GM19025 (cell line): Measurements from ENCODE around the gene KXD1.

Experiments used
- ATAC-seq: cut with Tn5 transposase; IDR thresholded peaks from one replicate; pipeline ENCODE4 v1.9.1; 2021; ENCODE audit warnings: mild to moderate bottlenecking, low read depth, moderate library complexity; ENCODE audit not compliant: unreplicated experiment

The KXD1 gene

GRCh38 chr19:18611327-18612050 is 53.8 kb downstream of the KXD1 start:
- no peak for ATAC-seq

DNA sequence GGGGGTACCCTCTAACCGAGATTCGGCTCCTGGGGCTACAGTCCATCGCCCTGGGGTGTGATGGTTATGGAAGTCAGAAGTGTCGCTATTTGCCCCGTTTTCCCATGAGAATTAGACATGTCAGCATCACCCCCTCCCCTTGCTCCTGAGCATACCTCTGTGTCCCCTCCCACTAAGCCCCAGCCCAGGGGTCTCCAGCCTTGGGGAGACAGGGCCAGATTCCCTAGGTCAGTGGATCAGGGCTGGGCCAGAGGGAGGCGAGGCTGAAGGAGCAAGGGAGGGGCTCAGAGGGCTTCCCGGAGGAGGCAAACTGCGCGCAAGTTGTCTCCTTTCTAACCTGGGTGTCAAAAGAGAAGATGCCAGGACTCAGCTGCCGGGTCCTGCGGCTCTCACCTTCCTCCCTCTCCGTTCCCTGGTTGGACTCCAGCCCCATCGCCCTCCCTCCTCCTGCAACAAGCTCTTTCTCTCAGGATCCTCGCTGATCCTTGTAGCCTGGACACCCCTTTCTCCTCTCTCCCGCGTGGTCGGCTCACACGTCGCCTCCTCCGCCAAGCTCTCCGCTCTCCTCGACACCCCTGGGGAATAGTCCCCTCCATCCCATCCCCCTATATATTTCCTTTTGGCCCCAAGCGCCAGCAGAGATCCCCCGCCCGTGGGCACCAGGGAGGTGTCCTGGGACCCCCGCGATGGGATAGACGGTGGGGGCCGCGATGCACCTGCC is 54.5 kb downstream of the KXD1 start:
- ATAC-seq, result no peak

DNA sequence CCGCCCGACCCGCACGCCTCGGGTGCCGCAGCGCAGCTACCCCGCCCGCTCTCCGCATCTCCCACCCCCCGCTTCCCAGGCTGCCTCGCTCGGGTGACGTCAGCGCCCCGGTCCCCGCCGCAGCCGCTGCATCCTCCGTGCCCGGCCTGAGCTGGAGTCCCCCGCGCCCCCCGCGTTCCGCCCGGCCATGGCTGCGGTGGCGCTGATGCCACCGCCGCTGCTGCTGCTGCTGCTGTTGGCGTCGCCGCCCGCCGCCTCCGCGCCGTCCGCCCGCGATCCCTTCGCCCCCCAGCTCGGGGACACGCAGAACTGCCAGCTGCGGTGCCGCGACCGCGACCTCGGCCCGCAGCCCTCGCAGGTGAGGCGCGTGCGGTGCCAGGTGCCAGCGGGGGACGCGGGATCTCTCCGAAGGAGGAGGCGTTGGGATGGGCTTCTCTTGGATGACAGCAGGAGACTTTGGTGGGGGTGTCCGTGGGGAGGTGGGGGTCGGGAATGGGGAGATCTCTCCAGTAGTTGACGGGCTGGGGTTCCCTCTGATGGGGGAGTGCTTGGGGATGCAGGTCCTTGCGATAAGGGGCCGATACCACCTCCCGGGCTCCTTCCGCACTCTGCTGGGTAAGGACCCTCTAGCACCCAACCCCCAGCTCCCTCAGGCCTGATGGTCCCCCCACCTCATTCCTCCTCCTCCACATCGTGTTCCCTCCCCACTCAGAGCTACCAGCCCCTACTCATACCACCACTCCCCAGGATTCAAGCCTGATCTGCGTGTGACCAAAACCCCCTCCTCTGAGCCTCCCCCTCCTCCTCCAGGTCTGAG is 55.3 kb downstream of the KXD1 start, which contains the start of gene TMEM59L:
TSS of gene TMEM59L (plus strand) at position 99 of the 817 bp plus-strand sequence. CDS start at position 188, 89 bp downstream.
- no peak for ATAC-seq

DNA sequence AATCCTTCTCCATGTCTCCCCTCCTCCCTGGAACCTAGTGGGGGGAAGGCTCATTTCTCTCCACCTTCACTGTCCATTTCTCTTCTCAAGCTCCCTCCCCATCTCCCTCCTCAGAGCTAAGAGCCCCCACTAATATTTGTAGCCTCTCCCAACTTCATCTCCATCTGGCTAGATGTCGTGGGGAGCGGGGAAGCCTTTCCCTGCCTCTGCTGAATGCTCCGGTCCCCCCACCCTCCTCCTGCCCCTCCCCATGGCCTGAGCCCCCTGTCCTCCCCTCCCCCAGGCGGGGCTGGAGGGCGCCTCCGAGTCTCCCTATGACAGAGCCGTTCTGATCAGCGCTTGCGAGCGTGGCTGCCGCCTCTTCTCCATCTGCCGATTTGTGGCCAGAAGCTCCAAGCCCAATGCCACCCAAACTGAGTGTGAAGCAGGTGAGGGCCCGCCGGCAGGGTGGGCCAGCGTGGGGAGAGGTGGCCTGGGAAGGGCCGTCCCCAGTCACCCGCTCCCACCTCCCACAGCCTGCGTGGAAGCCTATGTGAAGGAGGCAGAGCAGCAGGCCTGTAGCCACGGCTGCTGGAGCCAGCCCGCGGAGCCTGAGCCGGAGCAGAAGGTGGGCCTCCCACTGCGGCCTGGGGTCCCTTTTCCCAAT is 56.0 kb downstream of the KXD1 start:
- ATAC-seq, result no peak

DNA sequence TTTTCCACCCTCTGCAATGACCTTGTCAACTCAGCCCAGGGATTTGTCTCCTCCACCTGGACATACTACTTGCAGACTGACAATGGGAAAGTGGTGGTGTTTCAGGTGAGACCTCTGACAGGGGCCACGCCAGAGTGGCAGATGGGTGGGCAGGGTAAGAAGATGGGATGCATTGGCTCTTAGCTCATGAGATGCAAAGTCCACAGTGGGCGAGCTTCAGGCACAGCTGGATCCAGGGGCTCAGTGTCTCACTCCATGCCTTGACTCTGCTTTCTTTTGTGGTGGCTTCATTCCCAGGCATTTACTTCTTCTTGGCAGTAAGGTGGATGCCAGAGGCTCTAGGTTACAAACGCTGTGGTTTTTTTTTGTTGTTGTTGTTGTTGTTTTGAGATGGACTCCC is 58.4 kb downstream of the KXD1 start:
- no peak for ATAC-seq

DNA sequence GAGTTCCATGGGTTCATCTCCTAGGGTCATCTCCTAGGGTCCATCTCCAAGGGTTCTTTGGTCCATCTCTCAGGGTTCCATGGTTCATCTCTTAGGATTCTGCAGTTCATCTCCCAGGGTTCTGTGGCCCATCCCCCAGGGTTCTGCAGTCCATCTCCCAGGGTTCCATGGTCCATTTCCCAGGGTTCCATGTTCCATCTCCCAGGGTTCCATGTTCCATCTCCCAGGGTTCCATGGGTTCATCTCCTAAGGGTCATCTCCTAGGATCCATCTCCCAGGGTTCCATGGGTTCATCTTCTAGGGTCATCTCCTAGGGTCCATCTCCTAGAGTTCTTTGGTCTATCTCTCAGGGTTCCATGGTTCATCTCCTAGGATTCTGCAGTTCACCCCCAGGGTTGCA is 59.9 kb downstream of the KXD1 start:
- no peak for ATAC-seq

DNA sequence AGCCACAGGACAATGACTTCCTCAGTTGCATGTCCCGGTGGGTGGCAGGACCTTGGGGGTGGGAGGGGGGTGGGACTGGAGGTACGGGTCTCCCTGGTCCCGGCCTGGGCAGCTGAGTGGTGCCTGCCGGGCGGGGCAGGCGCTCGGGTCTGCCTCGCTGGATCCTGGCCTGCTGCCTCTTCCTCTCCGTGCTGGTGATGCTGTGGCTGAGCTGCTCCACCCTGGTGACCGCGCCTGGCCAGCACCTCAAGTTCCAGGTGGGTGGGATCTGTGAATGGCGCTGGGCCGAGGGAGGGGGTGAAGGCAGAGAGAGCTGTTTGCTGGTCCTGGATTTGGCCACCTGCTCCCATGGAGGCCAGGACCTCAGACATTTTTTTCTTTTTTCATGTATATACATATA is 60.6 kb downstream of the KXD1 start:
- no peak for ATAC-seq
